Caco-2 (cell line): Measurements from ENCODE around the gene RPL6. TPM values are rescaled to one million over a fixed set of nuclear protein-coding genes. Genes with fewer than 3 reads are reported as not detected.
A peak's percentile ranks its signal among the peaks of the same experiment; 100 is the strongest.

Source experiments
- BruUV-seq: library from RNA; stranded (reverse); fragments of 400-500 nt; replicated peaks from 2 replicates; lab custom pipeline; 2021; lab: Mats Ljungman, UMichigan
- CTCF ChIA-PET: fragments of 300-600 bp; sonication (Branson Sonifier 250); formaldehyde crosslinking; loops from one replicate; lab custom pipeline; 2022; ENCODE audit warnings: antibody characterized with exemption; lab: Charles Lee
- POLR2A ChIA-PET: fragments of 300-600 bp; sonication (Branson Sonifier 250); formaldehyde crosslinking; loops from one replicate; lab custom pipeline; 2022; ENCODE audit warnings: antibody characterized with exemption; lab: Charles Lee
- DNase-seq, 2 experiments: peaks; one replicate each; pipeline versions ENCODE4 v3.0.0 to v3.0.0-alpha.2; 2020 to 2022
- H3K27me3 ChIP-seq: replicated peaks from 2 replicates; pipeline ENCODE4 v1.6.0; 2011; ENCODE audit warnings: low read length; ENCODE audit not compliant: control insufficient read depth, insufficient read depth
- H3K36me3 ChIP-seq: 2 replicates; pipeline ENCODE4 v1.5.1; 2011; ENCODE audit warnings: low read length; ENCODE audit not compliant: control insufficient read depth, insufficient read depth
- H3K4me1 ChIP-seq: fragments of 250-450 bp; sonication (Bioruptor Pico); 2 replicates; pipeline ENCODE4 v1.5.1; 2020; ENCODE audit warnings: mild to moderate bottlenecking
- H3K4me3 ChIP-seq: 2 replicates; pipeline ENCODE4 v1.5.1; 2011; ENCODE audit warnings: low read depth, mild to moderate bottlenecking, control low read depth, low read length
- H3K9me3 ChIP-seq: fragments of 250-450 bp; sonication (Bioruptor Pico); 2 replicates; pipeline ENCODE4 v1.5.1; 2020; ENCODE audit warnings: mild to moderate bottlenecking, moderate library complexity
- H3K27ac Mint-ChIP-seq: one replicate; pipeline ENCODE4 v1.8.0; 2022; ENCODE audit warnings: mixed read lengths; ENCODE audit not compliant: unreplicated experiment
- H3K27me3 Mint-ChIP-seq: one replicate; pipeline ENCODE4 v1.8.0; 2022; ENCODE audit warnings: mixed read lengths; ENCODE audit not compliant: insufficient read depth, unreplicated experiment
- H3K36me3 Mint-ChIP-seq: one replicate; pipeline ENCODE4 v1.8.0; 2022; ENCODE audit warnings: mild to moderate bottlenecking, mixed read lengths; ENCODE audit not compliant: insufficient read depth, unreplicated experiment
- H3K4me1 Mint-ChIP-seq: one replicate; pipeline ENCODE4 v1.8.0; 2022; ENCODE audit warnings: low read depth, mixed read lengths; ENCODE audit not compliant: unreplicated experiment
- H3K4me3 Mint-ChIP-seq: one replicate; pipeline ENCODE4 v1.8.0; 2022; ENCODE audit warnings: mild to moderate bottlenecking, moderate library complexity, mixed read lengths; ENCODE audit not compliant: unreplicated experiment
- H3K9me3 Mint-ChIP-seq: one replicate; pipeline ENCODE4 v1.8.0; 2022; ENCODE audit warnings: mixed read lengths; ENCODE audit not compliant: unreplicated experiment
- CTCF ChIP-seq, 2 experiments: fragments of 200-600 bp in 1 of 2; IDR thresholded peaks; 1 replicate in 1 of 2; 2 replicates in 1 of 2; pipeline versions ENCODE4 v1.5.1 to v1.8.0; 2011 to 2022; ENCODE audit warnings: antibody characterized with exemption in 1 of 2, control low read depth in 1 of 2, inconsistent platforms in 1 of 2, low read depth in 1 of 2, low read length in 1 of 2, mild to moderate bottlenecking in 1 of 2, moderate library complexity in 1 of 2; ENCODE audit not compliant: insufficient read depth in 1 of 2, severe bottlenecking in 1 of 2, unreplicated experiment in 1 of 2
- intact Hi-C: fragments of 100-400 bp; cut with micrococcal nuclease; formaldehyde crosslinking; loops from one replicate; pipeline ENCODE4 v1.10.0; 2022; ENCODE audit not compliant: unreplicated experiment
- total RNA-seq: library from RNA; stranded (reverse); gene quantifications from 2 replicates; pipeline ENCODE4 v1.2.3, GENCODE V29; 2022

Gene RPL6
- total RNA-seq, 1 experiment from 2014 or later = 1,460 TPM

DNA sequence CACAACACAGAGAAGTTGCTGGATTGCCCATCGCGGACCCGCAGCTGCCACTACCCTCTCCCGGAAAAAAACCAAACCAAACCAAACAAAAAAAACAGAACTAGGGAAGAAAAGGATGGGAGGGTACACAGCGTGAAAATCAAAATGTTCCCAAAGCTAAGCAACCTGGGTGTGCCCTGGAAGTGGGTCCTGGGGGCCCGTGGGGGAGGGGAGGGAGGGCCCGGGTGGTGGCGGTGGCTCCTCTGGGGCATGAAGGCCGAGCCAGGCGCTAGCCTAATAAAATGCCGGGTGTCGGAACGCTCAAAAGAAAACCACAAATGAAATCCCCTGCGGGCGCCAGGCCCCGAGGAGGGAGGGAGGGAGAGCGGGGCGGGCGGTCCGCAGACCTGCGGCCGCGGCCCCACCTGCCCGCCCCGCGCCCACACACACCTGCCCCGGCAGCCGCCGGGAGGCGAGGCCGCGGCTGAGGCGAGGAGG, 28.0 kb downstream of the RPL6 start:
- no peaks in the 10 kb centered on the region for H3K9me3 Mint-ChIP-seq

DNA sequence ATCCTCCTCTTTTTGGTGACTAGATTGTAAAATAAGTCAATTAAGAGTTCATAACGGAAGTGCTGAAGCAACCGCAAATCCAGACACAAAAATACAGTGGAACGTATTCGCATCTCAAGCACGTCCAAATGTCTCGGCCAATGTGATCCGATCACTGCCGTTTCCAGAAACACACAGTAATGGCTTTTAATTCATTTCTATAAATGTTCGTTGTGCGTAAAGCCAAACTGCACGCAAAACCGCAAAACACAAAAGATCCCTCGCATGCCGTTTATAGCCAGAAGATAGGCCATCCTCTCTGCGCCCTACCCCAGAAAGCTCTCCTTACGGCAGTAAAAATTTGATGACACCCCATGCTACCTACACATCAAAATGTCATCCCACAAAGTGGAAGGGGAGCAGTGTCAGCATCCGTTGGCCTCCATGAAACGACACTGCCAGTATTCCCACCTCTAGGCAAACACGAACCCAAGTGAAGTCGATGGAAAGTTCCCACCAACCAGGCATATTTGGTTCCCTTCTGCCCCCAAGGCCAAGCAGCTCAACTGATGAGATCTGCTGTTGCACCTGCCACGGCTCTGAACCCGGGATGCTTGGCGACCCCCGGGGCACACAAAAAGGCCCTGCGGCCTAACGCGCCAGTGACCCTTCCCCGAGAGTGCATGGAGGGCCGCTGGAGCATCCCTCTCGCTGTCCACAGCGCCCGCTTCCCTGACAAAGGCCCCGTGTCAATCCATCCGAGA, 28.6 kb downstream of the RPL6 start:
- CTCF ChIA-PET = interaction anchor here (0.7 kb wide), 1 partner anchor 1105 kb away, joined by 5 read pairs; no protein-coding TSS in a partner anchor
- Mint-ChIP-seq H3K36me3 (peaks cover 9% of the 10 kb centered on the region), H3K9me3 (no peaks in the 10 kb centered on the region), H3K27me3 (no peaks in the 10 kb centered on the region), H3K4me3 (peak overlapping the region; percentile 86), H3K4me1 (peaks cover 11% of the 10 kb centered on the region), H3K27ac (peak overlapping the region; percentile 88)
- Histone ChIP-seq H3K9me3 (no peaks in the 10 kb centered on the region), H3K4me3 (peak overlapping the region; percentile 86), H3K4me1 (peaks cover 8% of the 10 kb centered on the region; the same call in 1 of the 2 replicates), H3K27me3 (no peaks in the 10 kb centered on the region), H3K36me3 (no peaks in the 10 kb centered on the region)
- DNase-seq = no peak
- BruUV-seq = no TSS peak
- POLR2A ChIA-PET = no interaction called here
- TF ChIP-seq CTCF (IDR thresholded peaks at IDR 0.05; ENCODE audit: insufficient read depth in 1 of 2, low read depth in 1 of 2, low read length in 1 of 2, severe bottlenecking in 1 of 2, unreplicated experiment in 1 of 2) = no peak
- intact Hi-C loops = loop anchor here (10.0 kb wide), 2 partner anchors 86 to 256 kb away; partner anchors contain the start of gene TRAFD1

More for the DNA sequence above, 28.0 kb downstream of the RPL6 start:
- Mint-ChIP-seq H3K4me3 (peak overlapping the region; percentile 86), H3K36me3 (peaks cover 8% of the 10 kb centered on the region), H3K27me3 (no peaks in the 10 kb centered on the region), H3K4me1 (peaks cover 11% of the 10 kb centered on the region), H3K27ac (peak overlapping the region; percentile 88)
- ChIA-PET POLR2A (no interaction called here), CTCF (interaction anchor here (0.7 kb wide), 1 partner anchor 1104 kb away, joined by 5 read pairs; no protein-coding TSS in a partner anchor)
- H3K4me1 ChIP-seq = peaks cover 8% of the 10 kb centered on the region; the same call in 1 of the 2 replicates
- BruUV-seq = no TSS peak
- no peaks in the 10 kb centered on the region for H3K36me3 ChIP-seq
- intact Hi-C loops = loop anchor here (10.0 kb wide), 2 partner anchors 87 to 257 kb away; partner anchors contain the start of gene TRAFD1
- peak overlapping the region; percentile 86 for H3K4me3 ChIP-seq
- H3K27me3 ChIP-seq = no peaks in the 10 kb centered on the region
- DNase-seq = peak in 1 of 2 experiments; percentile 49
- H3K9me3 ChIP-seq = no peaks in the 10 kb centered on the region
- no peak for TF ChIP-seq CTCF (IDR thresholded peaks at IDR 0.05; ENCODE audit: insufficient read depth in 1 of 2, low read depth in 1 of 2, low read length in 1 of 2, severe bottlenecking in 1 of 2, unreplicated experiment in 1 of 2)

- Histone ChIP-seq H3K4me3 (no peak overlapping the region), H3K9me3 (no peaks in the 10 kb centered on the region), H3K4me1 (peaks cover 13% of the 10 kb centered on the region), H3K27me3 (no peaks in the 10 kb centered on the region), H3K36me3 (no peaks in the 10 kb centered on the region)
- CTCF ChIA-PET = no interaction called here
- Mint-ChIP-seq H3K36me3 (peaks cover 8% of the 10 kb centered on the region), H3K4me1 (peaks cover 6% of the 10 kb centered on the region), H3K9me3 (no peaks in the 10 kb centered on the region), H3K27me3 (no peaks in the 10 kb centered on the region), H3K4me3 (no peak overlapping the region), H3K27ac (no peak overlapping the region)
- no peak for TF ChIP-seq CTCF (IDR thresholded peaks at IDR 0.05; ENCODE audit: insufficient read depth in 1 of 2, low read depth in 1 of 2, low read length in 1 of 2, severe bottlenecking in 1 of 2, unreplicated experiment in 1 of 2)
- POLR2A ChIA-PET = no interaction called here
- BruUV-seq = no TSS peak
- no peak for DNase-seq
- intact Hi-C loops = no loop called here
Measured at GRCh38 chr12:112375105-112375504, 34.3 kb downstream of the RPL6 start.
